Activated B cell treated with CpG ODN at 0.5 μM for 24 hours (primary cell): Measurements from ENCODE around the gene COL2A1. TPM values are rescaled to one million over a fixed set of nuclear protein-coding genes. Genes with fewer than 3 reads are reported as not detected.

Experiments
- ATAC-seq: fragments of 200-7000 bp; cut with Tn5 transposase; one replicate; pipeline ENCODE4 v1.10.0; 2021; ENCODE audit warnings: low read depth, mild to moderate bottlenecking, moderate library complexity
- CTCF ChIA-PET: fragments of 350-600 bp; sonication (Branson Sonifier 250); formaldehyde crosslinking; loops from one replicate; lab custom pipeline; 2021; ENCODE audit warnings: antibody characterized with exemption; lab: Charles Lee
- POLR2A ChIA-PET: fragments of 350-600 bp; sonication (Branson Sonifier 250); formaldehyde crosslinking; loops from one replicate; lab custom pipeline; 2021; ENCODE audit warnings: antibody characterized with exemption; lab: Charles Lee
- DNase-seq: peaks from one replicate; pipeline ENCODE4 v3.0.0; 2022
- H3K27ac Mint-ChIP-seq: one replicate; pipeline ENCODE4 v1.8.0; 2020; ENCODE audit warnings: mixed read lengths
- H3K27me3 Mint-ChIP-seq: one replicate; pipeline ENCODE4 v1.8.0; 2021; ENCODE audit warnings: mixed read lengths
- H3K36me3 Mint-ChIP-seq: one replicate; pipeline ENCODE4 v1.8.0; 2021; ENCODE audit warnings: low read depth, mixed read lengths
- H3K4me1 Mint-ChIP-seq: one replicate; pipeline ENCODE4 v1.8.0; 2021; ENCODE audit warnings: mixed read lengths
- H3K4me3 Mint-ChIP-seq: one replicate; pipeline ENCODE4 v1.8.0; 2020; ENCODE audit warnings: mild to moderate bottlenecking, mixed read lengths
- H3K9me3 Mint-ChIP-seq: one replicate; pipeline ENCODE4 v1.8.0; 2020; ENCODE audit warnings: mixed read lengths
- CTCF ChIP-seq: fragments of 200-600 bp; IDR thresholded peaks from one replicate; pipeline ENCODE4 v1.8.0; 2022; ENCODE audit warnings: antibody characterized with exemption, mild to moderate bottlenecking
- intact Hi-C: fragments of 100-400 bp; cut with micrococcal nuclease; formaldehyde crosslinking; loops from one replicate; pipeline ENCODE4 v1.15.1; 2024
- total RNA-seq: library from RNA; stranded (reverse); gene quantifications from 2 replicates; pipeline ENCODE4 v1.2.3, GENCODE V29; 2022

Gene COL2A1
- total RNA-seq, 1 donor from 2014 or later = not detected

GRCh38 chr12:47946413-47947323 lies 57.6 kb downstream of the COL2A1 start:
- H3K27ac Mint-ChIP-seq = no peak overlapping the region

GRCh38 chr12:47945341-47945728 lies 58.9 kb downstream of the COL2A1 start:
- ChIA-PET POLR2A (no interaction called here), CTCF (no interaction called here)
- no peak overlapping the region for H3K27ac Mint-ChIP-seq
- DNase-seq (no peak), ATAC-seq (no peak)
- no peak for TF ChIP-seq CTCF
- H3K4me1 Mint-ChIP-seq = no peaks in the 10 kb centered on the region
- H3K36me3 Mint-ChIP-seq = no peaks in the 10 kb centered on the region
- intact Hi-C loops = no loop called here
- H3K27me3 Mint-ChIP-seq = peaks cover 21% of the 10 kb centered on the region
- no peak overlapping the region for H3K4me3 Mint-ChIP-seq
- no peaks in the 10 kb centered on the region for H3K9me3 Mint-ChIP-seq

More at GRCh38 chr12:47946413-47947323, 57.6 kb downstream of the COL2A1 start:
- CTCF ChIA-PET = no interaction called here
- Mint-ChIP-seq H3K4me1 (no peaks in the 10 kb centered on the region), H3K27me3 (peaks cover 20% of the 10 kb centered on the region), H3K4me3 (no peak overlapping the region), H3K9me3 (no peaks in the 10 kb centered on the region), H3K36me3 (no peaks in the 10 kb centered on the region)
- DNase-seq (no peak), ATAC-seq (no peak)
- no peak for TF ChIP-seq CTCF
- intact Hi-C loops = no loop called here
- POLR2A ChIA-PET = no interaction called here

DNA sequence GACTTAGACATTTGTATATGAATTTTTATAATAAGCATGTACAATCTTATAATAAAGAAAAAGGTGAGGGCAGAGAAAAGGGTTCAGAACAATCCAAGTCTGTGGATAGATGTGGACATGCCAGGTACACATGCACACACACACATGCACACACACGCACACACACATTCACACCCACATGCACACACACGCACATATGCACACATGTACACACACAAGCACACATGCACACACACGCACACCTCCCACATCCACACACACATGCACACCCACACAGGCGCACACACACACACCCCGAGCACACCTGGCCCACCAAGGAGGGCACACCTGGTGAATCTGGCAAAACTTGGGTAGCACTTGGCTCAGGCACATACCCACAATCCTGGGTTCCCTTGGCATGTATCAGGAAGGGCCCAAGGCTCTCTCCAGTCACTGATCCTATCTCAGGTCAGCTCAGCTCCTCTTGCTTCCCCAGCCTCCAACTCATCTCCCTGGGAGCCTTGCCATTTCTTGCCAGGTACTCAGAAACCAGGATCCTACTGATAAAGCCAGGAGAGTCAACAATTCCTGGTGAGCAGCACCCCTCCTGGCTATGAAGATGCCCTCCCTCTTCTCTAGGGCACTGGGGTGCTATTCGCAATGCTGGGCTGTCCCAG lies 59.5 kb downstream of the COL2A1 start:
- Mint-ChIP-seq H3K9me3 (no peaks in the 10 kb centered on the region), H3K4me1 (no peaks in the 10 kb centered on the region), H3K4me3 (no peak overlapping the region), H3K27ac (no peak overlapping the region), H3K27me3 (peaks cover 19% of the 10 kb centered on the region), H3K36me3 (no peaks in the 10 kb centered on the region)
- TF ChIP-seq CTCF = no peak
- DNase-seq (no peak), ATAC-seq (no peak)
- POLR2A ChIA-PET = no interaction called here
- intact Hi-C loops = no loop called here
- CTCF ChIA-PET = no interaction called here

DNA sequence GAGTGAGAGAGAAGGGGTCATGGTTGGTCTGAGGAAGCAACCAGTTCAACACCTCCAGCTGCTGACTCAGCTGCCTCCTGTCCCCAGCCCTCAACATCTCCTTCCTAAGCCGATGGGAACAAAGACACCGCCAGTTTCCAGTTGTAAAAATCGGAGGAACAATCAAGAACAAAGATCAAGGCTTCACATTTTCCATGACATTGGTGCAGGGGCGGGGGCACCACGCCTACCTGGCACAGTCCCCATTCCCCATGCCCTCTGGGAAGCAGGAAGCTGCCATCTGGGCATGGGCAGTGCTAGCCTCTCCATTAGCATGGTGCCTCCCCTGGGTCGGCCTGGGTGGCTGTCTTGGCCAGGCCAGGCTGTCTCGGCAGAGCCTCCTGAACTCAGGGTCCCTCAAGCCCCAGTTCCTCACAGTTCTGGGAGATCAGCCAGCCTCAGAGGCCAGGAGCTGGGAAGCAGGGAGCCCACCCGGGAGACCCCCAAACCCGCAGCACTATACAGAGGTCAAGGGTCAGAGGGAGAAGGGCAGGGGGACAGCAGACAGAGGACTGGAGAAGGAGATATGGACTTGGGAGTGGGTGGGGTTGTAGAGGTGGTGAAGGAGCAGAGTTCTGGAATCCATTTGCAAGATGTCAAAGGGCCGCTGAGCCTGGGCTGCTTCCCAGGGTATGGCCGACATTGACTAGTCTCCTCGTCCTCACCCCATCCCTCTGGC lies 60.5 kb downstream of the COL2A1 start:
- TF ChIP-seq CTCF = no peak
- ChIA-PET POLR2A (no interaction called here), CTCF (no interaction called here)
- H3K36me3 Mint-ChIP-seq = no peaks in the 10 kb centered on the region
- H3K4me3 Mint-ChIP-seq = no peak overlapping the region
- no peak for ATAC-seq
- H3K4me1 Mint-ChIP-seq = no peaks in the 10 kb centered on the region
- no peaks in the 10 kb centered on the region for H3K9me3 Mint-ChIP-seq
- no peak overlapping the region for H3K27ac Mint-ChIP-seq
- H3K27me3 Mint-ChIP-seq = peaks cover 18% of the 10 kb centered on the region
- DNase-seq = no peak
- intact Hi-C loops = loop anchor here (2.0 kb wide), 1 partner anchor 675 kb away; no protein-coding TSS in a partner anchor
